Measurements from ENCODE around the gene FAM43A.

FAM43A gene

DNA sequence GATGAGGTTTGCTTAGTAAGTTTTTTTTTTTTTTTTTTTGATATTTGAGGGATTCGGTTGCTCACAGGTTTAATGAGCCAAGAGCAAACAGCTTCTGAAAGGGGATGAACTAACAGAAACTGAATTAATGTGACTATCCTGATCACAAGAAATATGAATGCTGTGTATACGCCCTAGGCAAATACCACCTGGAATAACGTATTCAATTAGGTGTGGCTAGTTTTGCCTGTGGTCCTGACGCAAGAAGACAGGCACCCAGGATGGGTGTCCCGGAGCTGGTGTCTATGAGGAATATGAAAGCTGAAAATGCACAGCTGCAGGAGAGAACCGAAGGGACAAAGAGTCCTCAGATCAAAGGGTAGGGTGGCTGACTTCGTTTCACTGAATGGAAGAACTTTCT is 28.2 kb upstream of the FAM43A start:
- no peaks in the 10 kb centered on the region for H3K4me1 ChIP-seq (ENCODE audit: low read depth, poor library complexity, severe bottlenecking)
- H3K27me3 ChIP-seq (ENCODE audit: insufficient read depth, low read depth), result no peaks in the 10 kb centered on the region
- no peak overlapping the region for H3K9ac ChIP-seq
- TF ChIP-seq, protein P1, sequence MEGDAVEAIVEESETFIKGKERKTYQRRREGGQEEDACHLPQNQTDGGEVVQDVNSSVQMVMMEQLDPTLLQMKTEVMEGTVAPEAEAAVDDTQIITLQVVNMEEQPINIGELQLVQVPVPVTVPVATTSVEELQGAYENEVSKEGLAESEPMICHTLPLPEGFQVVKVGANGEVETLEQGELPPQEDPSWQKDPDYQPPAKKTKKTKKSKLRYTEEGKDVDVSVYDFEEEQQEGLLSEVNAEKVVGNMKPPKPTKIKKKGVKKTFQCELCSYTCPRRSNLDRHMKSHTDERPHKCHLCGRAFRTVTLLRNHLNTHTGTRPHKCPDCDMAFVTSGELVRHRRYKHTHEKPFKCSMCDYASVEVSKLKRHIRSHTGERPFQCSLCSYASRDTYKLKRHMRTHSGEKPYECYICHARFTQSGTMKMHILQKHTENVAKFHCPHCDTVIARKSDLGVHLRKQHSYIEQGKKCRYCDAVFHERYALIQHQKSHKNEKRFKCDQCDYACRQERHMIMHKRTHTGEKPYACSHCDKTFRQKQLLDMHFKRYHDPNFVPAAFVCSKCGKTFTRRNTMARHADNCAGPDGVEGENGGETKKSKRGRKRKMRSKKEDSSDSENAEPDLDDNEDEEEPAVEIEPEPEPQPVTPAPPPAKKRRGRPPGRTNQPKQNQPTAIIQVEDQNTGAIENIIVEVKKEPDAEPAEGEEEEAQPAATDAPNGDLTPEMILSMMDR (conservative IDR thresholded peaks at IDR 0.05; ENCODE audit: low read depth, low read length), result no peak
- H3K27ac ChIP-seq, result no peak overlapping the region
- peaks cover 4% of the 10 kb centered on the region; the same call in 1 of the 2 replicates for H3K79me2 ChIP-seq (ENCODE audit: insufficient read depth, low read depth)
- no peak overlapping the region for H3K4me3 ChIP-seq (IDR thresholded peaks at IDR 0.05; ENCODE audit: insufficient read depth, low read depth, low read length)
- H3K36me3 ChIP-seq (ENCODE audit: insufficient read depth), result peaks cover 16% of the 10 kb centered on the region; the same call in 1 of the 2 replicates
- no peak overlapping the region for H3K4me2 ChIP-seq
- no peaks in the 10 kb centered on the region; the same call in 1 of the 2 replicates for H4K20me1 ChIP-seq (ENCODE audit: insufficient read depth)
- H2AFZ ChIP-seq (ENCODE audit: low read depth), result no peak overlapping the region

GRCh38 chr3:194658477-194659242 is 27.0 kb upstream of the FAM43A start:
- Histone ChIP-seq H3K9ac (no peak overlapping the region), H3K36me3 (ENCODE audit: insufficient read depth) (peaks cover 16% of the 10 kb centered on the region; the same call in 1 of the 2 replicates), H4K20me1 (ENCODE audit: insufficient read depth) (no peaks in the 10 kb centered on the region; the same call in 1 of the 2 replicates), H3K4me3 (IDR thresholded peaks at IDR 0.05; ENCODE audit: insufficient read depth, low read depth, low read length) (no peak overlapping the region), H3K4me2 (no peak overlapping the region), H3K27me3 (ENCODE audit: insufficient read depth, low read depth) (no peaks in the 10 kb centered on the region), H2AFZ (ENCODE audit: low read depth) (no peak overlapping the region), H3K4me1 (ENCODE audit: low read depth, poor library complexity, severe bottlenecking) (no peaks in the 10 kb centered on the region), H3K79me2 (ENCODE audit: insufficient read depth, low read depth) (peaks cover 4% of the 10 kb centered on the region; the same call in 1 of the 2 replicates), H3K27ac (no peak overlapping the region)
- TF ChIP-seq, protein P1 (conservative IDR thresholded peaks at IDR 0.05; ENCODE audit: low read depth, low read length), result no peak

GRCh38 chr3:194659778-194660177 is 25.9 kb upstream of the FAM43A start:
- Histone ChIP-seq H3K4me1 (ENCODE audit: low read depth, poor library complexity, severe bottlenecking) (no peaks in the 10 kb centered on the region), H3K9ac (no peak overlapping the region), H3K36me3 (ENCODE audit: insufficient read depth) (peaks cover 20% of the 10 kb centered on the region; the same call in 1 of the 2 replicates), H3K4me2 (no peak overlapping the region), H3K4me3 (IDR thresholded peaks at IDR 0.05; ENCODE audit: insufficient read depth, low read depth, low read length) (no peak overlapping the region), H3K79me2 (ENCODE audit: insufficient read depth, low read depth) (peaks cover 4% of the 10 kb centered on the region; the same call in 1 of the 2 replicates), H2AFZ (ENCODE audit: low read depth) (no peak overlapping the region), H3K27me3 (ENCODE audit: insufficient read depth, low read depth) (no peaks in the 10 kb centered on the region), H4K20me1 (ENCODE audit: insufficient read depth) (no peaks in the 10 kb centered on the region; the same call in 1 of the 2 replicates), H3K27ac (no peak overlapping the region)
- TF ChIP-seq, protein P1 (conservative IDR thresholded peaks at IDR 0.05; ENCODE audit: low read depth, low read length), result no peak

DNA sequence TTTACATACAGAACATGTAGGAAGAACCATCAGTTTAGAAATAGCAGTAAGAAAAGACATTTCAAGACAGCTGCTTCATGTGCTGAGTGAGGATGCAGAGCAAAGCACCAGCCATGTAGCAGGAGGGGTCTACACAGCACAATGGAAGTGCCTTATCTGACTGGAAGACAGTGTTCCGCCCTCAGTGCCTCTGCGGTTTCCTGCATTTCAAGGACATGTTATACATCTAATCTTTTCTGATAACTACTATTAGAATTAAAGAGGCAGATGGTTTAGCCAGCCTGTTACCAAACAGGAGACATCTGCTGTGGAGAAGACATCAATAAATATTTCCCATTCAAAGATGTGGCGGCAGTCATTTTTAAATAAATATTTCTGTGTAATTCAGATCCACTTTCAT is 24.3 kb upstream of the FAM43A start:
- TF ChIP-seq, protein P1 (conservative IDR thresholded peaks at IDR 0.05; ENCODE audit: low read depth, low read length), result no peak
- no peaks in the 10 kb centered on the region for H3K4me1 ChIP-seq (ENCODE audit: low read depth, poor library complexity, severe bottlenecking)
- H3K36me3 ChIP-seq (ENCODE audit: insufficient read depth), result peaks cover 31% of the 10 kb centered on the region; the same call in 1 of the 2 replicates
- no peak overlapping the region for H2AFZ ChIP-seq (ENCODE audit: low read depth)
- H3K9ac ChIP-seq, result no peak overlapping the region
- H4K20me1 ChIP-seq (ENCODE audit: insufficient read depth), result no peaks in the 10 kb centered on the region
- H3K4me3 ChIP-seq (IDR thresholded peaks at IDR 0.05; ENCODE audit: insufficient read depth, low read depth, low read length), result no peak overlapping the region
- H3K27me3 ChIP-seq (ENCODE audit: insufficient read depth, low read depth), result no peaks in the 10 kb centered on the region
- H3K4me2 ChIP-seq, result no peak overlapping the region
- no peaks in the 10 kb centered on the region; the same call in 1 of the 2 replicates for H3K79me2 ChIP-seq (ENCODE audit: insufficient read depth, low read depth)
- no peak overlapping the region for H3K27ac ChIP-seq
